ENCODE results near the gene DNAH17.

GRCh38 chr17:78592991-78593329, 15.8 kb upstream of the DNAH17 start:
- TF ChIP-seq RAD21 (IDR thresholded peaks at IDR 0.05; ENCODE audit: low read depth) (no peak), CTCF (IDR thresholded peaks at IDR 0.05 in 2 of 3, conservative IDR thresholded peaks at IDR 0.05 in 1 of 3; ENCODE audit: borderline replicate concordance in 1 of 3, insufficient read depth in 1 of 3, low read depth in 2 of 3, low read length in 2 of 3) (no peak), CEBPB (IDR thresholded peaks at IDR 0.05; ENCODE audit: low read depth) (no peak), ZNF274 (IDR thresholded peaks at IDR 0.05; ENCODE audit: low read depth, low read length) (no peak), ZFX (IDR thresholded peaks at IDR 0.05) (no peak), EZH2phosphoT487 (IDR thresholded peaks at IDR 0.05; ENCODE audit: borderline replicate concordance) (no peak), EZH2 (IDR thresholded peaks at IDR 0.05) (no peak), POLR2AphosphoS5 (IDR thresholded peaks at IDR 0.05; ENCODE audit: low read depth, low read length) (no peak), EGR1 (IDR thresholded peaks at IDR 0.05; ENCODE audit: low read depth) (no peak), ELF1 (IDR thresholded peaks at IDR 0.05; ENCODE audit: borderline replicate concordance, low read depth) (no peak), TCF7L2 (IDR thresholded peaks at IDR 0.05; ENCODE audit: borderline replicate concordance, extremely low read depth, insufficient read depth, insufficient read length) (no peak)
- TF ChIP-seq, protein P1, sequence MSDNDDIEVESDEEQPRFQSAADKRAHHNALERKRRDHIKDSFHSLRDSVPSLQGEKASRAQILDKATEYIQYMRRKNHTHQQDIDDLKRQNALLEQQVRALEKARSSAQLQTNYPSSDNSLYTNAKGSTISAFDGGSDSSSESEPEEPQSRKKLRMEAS (IDR thresholded peaks at IDR 0.05), result peak; percentile 5; the same call in 1 of the 2 replicates

All from HCT116 (cell line).